ENCODE measurements around the gene KRTAP2-4. TPM values are rescaled to one million over a fixed set of nuclear protein-coding genes. Genes with fewer than 3 reads are reported as not detected.
"Not testable (repeated sequence)": the region's sequence is repeated elsewhere in the genome, so short reads cannot be mapped to it uniquely, and the experiment has no call there.

KRTAP2-4 gene
- total RNA-seq, 1 donor from 2014 or later: not detected

DNA sequence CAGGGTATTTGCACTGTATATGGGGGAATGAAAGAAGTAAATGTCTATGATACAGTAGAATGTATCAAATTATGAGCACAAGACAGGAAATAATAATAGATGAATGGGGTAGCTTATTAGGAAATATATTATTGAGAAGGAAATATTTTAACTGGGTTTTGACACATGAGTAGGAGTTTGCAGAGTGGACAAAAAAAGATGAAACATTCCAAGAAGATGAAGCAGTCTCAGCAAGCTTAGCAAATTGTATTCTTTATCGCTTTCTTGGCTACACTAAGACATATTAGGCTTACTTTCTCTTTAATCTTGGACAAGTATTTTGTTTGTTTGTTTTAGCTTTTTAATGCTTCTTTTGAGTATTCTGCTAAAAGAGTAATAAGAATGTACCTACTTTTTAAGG lies 38.2 kb upstream of the KRTAP2-4 start:
- H3K9me3 ChIP-seq: no peaks in the 10 kb centered on the region
- intact Hi-C loops (cut with DNase I): no loop called here
- H3K36me3 ChIP-seq: no peaks in the 10 kb centered on the region
- no peaks in the 10 kb centered on the region for H3K27me3 ChIP-seq
- TF ChIP-seq POLR2A (IDR thresholded peaks at IDR 0.05) (no peak), POLR2AphosphoS5 (IDR thresholded peaks at IDR 0.05; ENCODE audit: insufficient read depth in 1 of 2, low read depth in 1 of 2) (no peak), CTCF (IDR thresholded peaks at IDR 0.05) (no peak)
- no peak overlapping the region for H3K4me3 ChIP-seq
- no peak overlapping the region for H3K27ac ChIP-seq
- DNase-seq (ENCODE audit: extremely low spot score in 2 of 2): no peak
- H3K4me1 ChIP-seq: no peaks in the 10 kb centered on the region

GRCh38 chr17:41101586-41102259 lies 36.0 kb upstream of the KRTAP2-4 start, which contains the start of gene KRTAP4-16:
Gene KRTAP4-16 (minus strand): TSS chr17:41102209. CDS start chr17:41102209, 0 bp downstream.
- Histone ChIP-seq H3K4me1 (no peaks in the 10 kb centered on the region), H3K36me3 (no peaks in the 10 kb centered on the region), H3K27me3 (no peaks in the 10 kb centered on the region), H3K9me3 (no peaks in the 10 kb centered on the region), H3K27ac (no peak within 1 kb of the TSS), H3K4me3 (no peak within 1 kb of the TSS)
- TF ChIP-seq POLR2A (IDR thresholded peaks at IDR 0.05) (no peak), CTCF (IDR thresholded peaks at IDR 0.05) (no peak), POLR2AphosphoS5 (IDR thresholded peaks at IDR 0.05; ENCODE audit: insufficient read depth in 1 of 2, low read depth in 1 of 2) (no peak)
- DNase-seq (ENCODE audit: extremely low spot score in 2 of 2): no peak
- intact Hi-C loops (cut with DNase I): no loop called here

DNA sequence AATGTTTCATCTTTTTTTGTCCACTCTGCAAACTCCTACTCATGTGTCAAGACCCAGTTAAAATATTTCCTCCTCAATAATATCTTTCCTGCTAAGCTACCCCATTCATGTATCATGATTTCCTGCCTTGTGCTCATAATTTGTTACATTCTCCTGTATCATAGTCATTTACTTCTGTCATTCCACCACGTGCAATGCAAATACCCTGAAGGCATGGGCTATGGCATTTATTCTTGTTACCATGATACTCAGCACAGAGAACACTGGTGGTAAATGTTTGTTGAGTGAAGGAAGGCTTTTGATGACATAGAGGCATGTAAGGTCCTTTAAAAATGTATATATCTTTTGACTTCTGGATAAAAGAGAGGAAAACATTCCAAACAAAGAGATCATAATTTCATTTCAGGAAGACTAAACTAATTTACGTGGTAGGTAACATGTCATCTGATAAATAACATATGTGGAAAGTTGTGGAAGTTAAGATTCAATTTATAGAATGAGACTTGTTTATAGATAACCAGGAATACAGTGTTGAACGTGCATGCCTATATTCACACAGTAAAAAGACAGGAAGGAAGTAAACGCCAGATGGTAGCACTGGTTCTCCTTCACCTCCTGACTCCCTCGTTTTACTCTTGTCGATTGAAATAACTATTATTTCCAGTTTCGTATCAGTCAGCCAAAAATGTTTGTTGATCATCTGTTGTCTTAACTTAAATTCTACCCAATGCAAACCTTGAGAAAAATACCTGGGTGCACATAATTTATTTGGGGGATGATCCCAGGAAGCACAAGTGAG lies 34.2 kb upstream of the KRTAP2-4 start:
- H3K4me3 ChIP-seq; H3K4me1 ChIP-seq; intact Hi-C loops (cut with DNase I); H3K36me3 ChIP-seq; DNase-seq (ENCODE audit: extremely low spot score in 2 of 2); H3K27me3 ChIP-seq; H3K27ac ChIP-seq; H3K9me3 ChIP-seq: not testable (repeated sequence)

DNA sequence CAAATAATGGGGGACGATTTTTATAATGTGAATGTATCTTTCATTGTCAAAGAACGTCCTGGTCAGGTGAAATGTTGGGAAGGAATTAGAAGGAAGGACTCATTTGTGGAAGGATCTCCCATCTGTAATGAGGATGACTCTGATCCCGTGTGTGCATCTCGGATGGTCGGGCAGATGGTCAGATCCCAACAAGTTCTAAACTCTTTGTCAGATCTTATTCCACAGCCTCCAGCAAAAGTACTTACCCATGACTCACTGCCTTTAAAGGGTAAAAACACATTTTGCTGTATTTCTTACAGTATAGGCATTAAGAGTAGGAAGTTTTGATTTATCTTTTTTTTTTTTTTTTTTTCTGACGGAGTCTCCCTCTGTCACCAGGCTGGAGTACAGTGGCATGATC lies 32.8 kb upstream of the KRTAP2-4 start:
- no peaks in the 10 kb centered on the region for H3K9me3 ChIP-seq
- TF ChIP-seq CTCF (IDR thresholded peaks at IDR 0.05): no peak
- TF ChIP-seq POLR2AphosphoS5 (IDR thresholded peaks at IDR 0.05; ENCODE audit: insufficient read depth in 1 of 2, low read depth in 1 of 2): no peak
- no peak for TF ChIP-seq POLR2A (IDR thresholded peaks at IDR 0.05)
- H3K27ac ChIP-seq: no peak overlapping the region
- H3K4me1 ChIP-seq: no peaks in the 10 kb centered on the region
- no peaks in the 10 kb centered on the region for H3K36me3 ChIP-seq
- no peak overlapping the region for H3K4me3 ChIP-seq
- no peak for DNase-seq (ENCODE audit: extremely low spot score in 2 of 2)
- intact Hi-C loops (cut with DNase I): no loop called here
- H3K27me3 ChIP-seq: no peaks in the 10 kb centered on the region

DNA sequence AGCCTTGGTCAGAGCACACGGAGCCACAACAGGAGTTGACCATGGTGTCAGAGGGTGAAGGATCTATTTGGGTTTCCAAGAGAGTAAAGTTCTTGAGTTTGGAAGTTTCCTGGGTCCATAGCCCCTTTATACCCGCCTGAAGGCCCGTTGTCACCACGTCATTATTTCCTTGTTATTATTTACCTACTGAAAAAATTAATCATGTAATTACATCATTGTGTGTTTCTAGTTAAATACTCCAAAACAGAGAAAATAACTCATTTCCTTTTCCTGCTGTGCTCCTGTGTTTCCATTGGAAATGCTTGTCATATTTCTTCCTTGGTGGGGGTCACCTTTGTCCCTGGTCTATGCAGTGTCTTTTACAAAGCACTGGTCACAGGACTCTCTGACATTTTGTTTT lies 32.4 kb upstream of the KRTAP2-4 start, which contains the start of gene KRTAP4-8:
Gene KRTAP4-8, minus strand, starts transcription at position 101 of the 400 bp plus-strand sequence. Its CDS starts 58 bp downstream, at position 43.
- Histone ChIP-seq H3K27ac (no peak within 1 kb of the TSS), H3K4me1 (no peaks in the 10 kb centered on the region), H3K27me3 (no peaks in the 10 kb centered on the region), H3K4me3 (no peak within 1 kb of the TSS), H3K9me3 (no peaks in the 10 kb centered on the region), H3K36me3 (no peaks in the 10 kb centered on the region)
- DNase-seq (ENCODE audit: extremely low spot score in 2 of 2): no peak
- TF ChIP-seq POLR2A (IDR thresholded peaks at IDR 0.05) (no peak), CTCF (IDR thresholded peaks at IDR 0.05) (no peak)
- intact Hi-C loops (cut with DNase I): no loop called here

Data from vagina (tissue), 2 donors.